HG03378 (cell line): Measurements from ENCODE around the gene PFKL.
A peak's percentile ranks its signal among the peaks of the same experiment; 100 is the strongest.
"Not testable (repeated sequence)": the region's sequence is repeated elsewhere in the genome, so short reads cannot be mapped to it uniquely, and the experiment has no call there.

Experiments
- ATAC-seq: cut with Tn5 transposase; IDR thresholded peaks from one replicate; pipeline ENCODE4 v1.9.1; 2021; ENCODE audit warnings: mild to moderate bottlenecking, moderate library complexity; ENCODE audit not compliant: unreplicated experiment

The PFKL gene

GRCh38 chr21:44293551-44294231 lies 6.2 kb upstream of the PFKL start:
- ATAC-seq: no peak

GRCh38 chr21:44294391-44295162 lies 5.3 kb upstream of the PFKL start:
- no peak for ATAC-seq

- ATAC-seq: no peak
These were observed 4.7 kb upstream of the PFKL start for GRCh38 chr21:44295163-44295573.

- ATAC-seq: no peak
These were observed 4.2 kb upstream of the PFKL start for GRCh38 chr21:44295646-44296045.

- no peak for ATAC-seq
These were observed 3.7 kb upstream of the PFKL start for GRCh38 chr21:44296103-44296519.

GRCh38 chr21:44296916-44297315 lies 2.9 kb upstream of the PFKL start:
- ATAC-seq: no peak

GRCh38 chr21:44297525-44298290 lies 2.1 kb upstream of the PFKL start:
- ATAC-seq: peak; percentile 35

GRCh38 chr21:44298301-44298700 lies 1.6 kb upstream of the PFKL start:
- ATAC-seq: no peak

GRCh38 chr21:44299085-44299457 lies 782 bp upstream of the PFKL start:
- no peak for ATAC-seq

- no peak for ATAC-seq
These were observed 558 bp downstream of the PFKL start for GRCh38 chr21:44300262-44300959.

- no peak for ATAC-seq
These were observed 1.3 kb downstream of the PFKL start for GRCh38 chr21:44301141-44301540.

GRCh38 chr21:44301961-44302406 lies 2.1 kb downstream of the PFKL start:
- ATAC-seq: no peak

GRCh38 chr21:44302573-44303401 lies 2.9 kb downstream of the PFKL start:
- ATAC-seq: not testable (repeated sequence)

GRCh38 chr21:44303490-44303981 lies 3.7 kb downstream of the PFKL start:
- ATAC-seq: no peak

- ATAC-seq: no peak
These were observed 4.3 kb downstream of the PFKL start for GRCh38 chr21:44304011-44304616.

- ATAC-seq: no peak
These were observed 5.0 kb downstream of the PFKL start for GRCh38 chr21:44304877-44305293.

- no peak for ATAC-seq
These were observed 5.8 kb downstream of the PFKL start for GRCh38 chr21:44305691-44306090.

GRCh38 chr21:44306936-44307704 lies 7.3 kb downstream of the PFKL start:
- ATAC-seq: no peak
